HG02938 (cell line): ENCODE results near the gene NFATC2.

Experiments
- ATAC-seq: cut with Tn5 transposase; IDR thresholded peaks from one replicate; pipeline ENCODE4 v1.9.1; 2021; ENCODE audit warnings: mild to moderate bottlenecking, moderate library complexity; ENCODE audit not compliant: unreplicated experiment

NFATC2 gene

GRCh38 chr20:51542571-51543421 lies at the start of gene NFATC2:
TSS of gene NFATC2 (minus strand) at chr20:51542719. CDS start at chr20:51542499, 220 bp downstream.
- peak; percentile 33 for ATAC-seq

- ATAC-seq = no peak
Observed at GRCh38 chr20:51591871-51592270, 49.4 kb upstream of the NFATC2 start.

GRCh38 chr20:51588762-51589161 lies 46.2 kb upstream of the NFATC2 start:
- ATAC-seq = no peak

GRCh38 chr20:51587145-51587544 lies 44.6 kb upstream of the NFATC2 start:
- no peak for ATAC-seq

GRCh38 chr20:51586005-51586440 lies 43.5 kb upstream of the NFATC2 start:
- no peak for ATAC-seq

- ATAC-seq = no peak
Observed at GRCh38 chr20:51585148-51585547, 42.6 kb upstream of the NFATC2 start.

GRCh38 chr20:51584737-51585136 lies 42.2 kb upstream of the NFATC2 start:
- no peak for ATAC-seq

- no peak for ATAC-seq
Observed at GRCh38 chr20:51584116-51584515, 41.6 kb upstream of the NFATC2 start.

- no peak for ATAC-seq
Observed at GRCh38 chr20:51583499-51583898, 41.0 kb upstream of the NFATC2 start.

GRCh38 chr20:51583073-51583472 lies 40.6 kb upstream of the NFATC2 start:
- no peak for ATAC-seq

- no peak for ATAC-seq
Observed at GRCh38 chr20:51581571-51581970, 39.1 kb upstream of the NFATC2 start.

GRCh38 chr20:51579137-51579536 lies 36.6 kb upstream of the NFATC2 start:
- no peak for ATAC-seq

- no peak for ATAC-seq
Observed at GRCh38 chr20:51578145-51578459, 35.6 kb upstream of the NFATC2 start.

GRCh38 chr20:51577432-51578144 lies 35.1 kb upstream of the NFATC2 start:
- ATAC-seq = no peak

GRCh38 chr20:51575486-51575885 lies 33.0 kb upstream of the NFATC2 start:
- ATAC-seq = no peak

- ATAC-seq = no peak
Observed at GRCh38 chr20:51574248-51575033, 31.9 kb upstream of the NFATC2 start.

- ATAC-seq = no peak
Observed at GRCh38 chr20:51573576-51574243, 31.2 kb upstream of the NFATC2 start.

- ATAC-seq = no peak
Observed at GRCh38 chr20:51571460-51571794, 28.9 kb upstream of the NFATC2 start.

- no peak for ATAC-seq
Observed at GRCh38 chr20:51570739-51571459, 28.4 kb upstream of the NFATC2 start.
